Ovary (tissue), 3 donors: Measurements from ENCODE around the gene STK10.

Experiments used
- EP300 ChIP-seq: sonication (generic); formaldehyde crosslinking; IDR thresholded peaks from one replicate; pipeline ENCODE4 v1.6.1; 2017; ENCODE audit warnings: antibody characterized with exemption
- POLR2A ChIP-seq: fragments of 450-650 bp; IDR thresholded peaks from one replicate; pipeline ENCODE4 v1.6.1; 2017; ENCODE audit warnings: antibody characterized with exemption, mild to moderate bottlenecking, moderate library complexity
- TF ChIP-seq, protein P1 (sequence below), 3 donors: fragments of 450-650 bp in 2 of 3; fragments of 200-600 bp in 1 of 3; IDR thresholded peaks; one replicate each; pipeline versions ENCODE4 v1.5.1 to v1.8.0; 2016 to 2022; ENCODE audit warnings: antibody characterized with exemption in 3 of 3, mild to moderate bottlenecking in 1 of 3
- donor health status: DM: no; HTN: no; CAD: no.

DNA sequence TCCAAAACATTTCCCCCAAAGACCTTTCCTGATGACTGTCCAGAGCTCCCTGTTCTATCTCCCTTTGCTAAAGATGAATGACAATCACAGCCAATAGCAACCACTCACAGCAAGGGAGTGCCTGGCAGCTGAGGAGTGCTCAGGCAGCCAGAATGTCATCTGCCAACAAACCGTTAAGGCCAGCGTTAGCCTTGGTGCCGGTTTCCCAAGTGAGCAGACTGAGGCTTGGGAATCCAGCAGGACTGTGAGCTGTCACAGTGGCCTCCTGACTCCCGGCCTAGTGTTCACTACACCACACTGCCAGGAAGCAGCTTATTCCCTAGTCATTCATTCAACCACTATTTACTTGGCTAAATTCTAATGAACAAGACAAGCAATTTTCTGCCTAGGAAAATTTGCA is 24.7 kb downstream of the STK10 start:
- TF ChIP-seq EP300 (no peak), POLR2A (no peak)
- TF ChIP-seq, protein P1, sequence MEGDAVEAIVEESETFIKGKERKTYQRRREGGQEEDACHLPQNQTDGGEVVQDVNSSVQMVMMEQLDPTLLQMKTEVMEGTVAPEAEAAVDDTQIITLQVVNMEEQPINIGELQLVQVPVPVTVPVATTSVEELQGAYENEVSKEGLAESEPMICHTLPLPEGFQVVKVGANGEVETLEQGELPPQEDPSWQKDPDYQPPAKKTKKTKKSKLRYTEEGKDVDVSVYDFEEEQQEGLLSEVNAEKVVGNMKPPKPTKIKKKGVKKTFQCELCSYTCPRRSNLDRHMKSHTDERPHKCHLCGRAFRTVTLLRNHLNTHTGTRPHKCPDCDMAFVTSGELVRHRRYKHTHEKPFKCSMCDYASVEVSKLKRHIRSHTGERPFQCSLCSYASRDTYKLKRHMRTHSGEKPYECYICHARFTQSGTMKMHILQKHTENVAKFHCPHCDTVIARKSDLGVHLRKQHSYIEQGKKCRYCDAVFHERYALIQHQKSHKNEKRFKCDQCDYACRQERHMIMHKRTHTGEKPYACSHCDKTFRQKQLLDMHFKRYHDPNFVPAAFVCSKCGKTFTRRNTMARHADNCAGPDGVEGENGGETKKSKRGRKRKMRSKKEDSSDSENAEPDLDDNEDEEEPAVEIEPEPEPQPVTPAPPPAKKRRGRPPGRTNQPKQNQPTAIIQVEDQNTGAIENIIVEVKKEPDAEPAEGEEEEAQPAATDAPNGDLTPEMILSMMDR (IDR thresholded peaks at IDR 0.05), result no peak
